Measurements from ENCODE around the gene DDAH1. TPM values are rescaled to one million over a fixed set of nuclear protein-coding genes. Genes with fewer than 3 reads are reported as not detected.

Gene DDAH1
- total RNA-seq, 2 donors from 2014 or later, result 11.2 to 31.4 TPM

DNA sequence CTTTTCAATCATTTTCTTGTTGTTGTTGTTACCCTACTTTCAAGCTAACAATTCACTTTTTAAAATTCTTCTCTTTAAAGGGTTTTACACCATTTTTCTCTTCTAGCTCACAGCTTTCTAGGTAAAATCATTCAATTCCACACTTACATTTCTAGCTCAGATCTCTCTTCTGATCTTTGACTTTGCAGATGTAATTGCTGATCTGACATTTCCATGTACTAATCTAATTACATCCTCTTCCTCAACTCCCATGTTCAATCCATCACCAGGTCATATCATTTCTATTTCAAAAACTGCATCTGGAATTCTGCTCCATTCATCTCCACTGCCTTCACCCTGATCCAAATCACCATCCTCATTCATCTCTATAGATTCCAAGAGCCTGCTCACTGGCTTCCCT is 191.6 kb downstream of the DDAH1 start:
- no peak overlapping the region for H3K27ac ChIP-seq
- peaks cover 0 to 11% of the 10 kb centered on the region in 2 donors for H3K36me3 ChIP-seq (replicated peaks in 1 of 2; ENCODE audit: insufficient read depth in 1 of 2, low read depth in 2 of 2)
- H3K9me3 ChIP-seq, result no peaks in the 10 kb centered on the region
- H3K4me1 ChIP-seq, result peaks cover 72% of the 10 kb centered on the region
- ATAC-seq (no peak), DNase-seq (no peak)
- no peaks in the 10 kb centered on the region for H3K27me3 ChIP-seq
- intact Hi-C loops (cut with DNase I), result no loop called here
- TF ChIP-seq POLR2A (IDR thresholded peaks at IDR 0.05), result no peak
- TF ChIP-seq, protein P1, sequence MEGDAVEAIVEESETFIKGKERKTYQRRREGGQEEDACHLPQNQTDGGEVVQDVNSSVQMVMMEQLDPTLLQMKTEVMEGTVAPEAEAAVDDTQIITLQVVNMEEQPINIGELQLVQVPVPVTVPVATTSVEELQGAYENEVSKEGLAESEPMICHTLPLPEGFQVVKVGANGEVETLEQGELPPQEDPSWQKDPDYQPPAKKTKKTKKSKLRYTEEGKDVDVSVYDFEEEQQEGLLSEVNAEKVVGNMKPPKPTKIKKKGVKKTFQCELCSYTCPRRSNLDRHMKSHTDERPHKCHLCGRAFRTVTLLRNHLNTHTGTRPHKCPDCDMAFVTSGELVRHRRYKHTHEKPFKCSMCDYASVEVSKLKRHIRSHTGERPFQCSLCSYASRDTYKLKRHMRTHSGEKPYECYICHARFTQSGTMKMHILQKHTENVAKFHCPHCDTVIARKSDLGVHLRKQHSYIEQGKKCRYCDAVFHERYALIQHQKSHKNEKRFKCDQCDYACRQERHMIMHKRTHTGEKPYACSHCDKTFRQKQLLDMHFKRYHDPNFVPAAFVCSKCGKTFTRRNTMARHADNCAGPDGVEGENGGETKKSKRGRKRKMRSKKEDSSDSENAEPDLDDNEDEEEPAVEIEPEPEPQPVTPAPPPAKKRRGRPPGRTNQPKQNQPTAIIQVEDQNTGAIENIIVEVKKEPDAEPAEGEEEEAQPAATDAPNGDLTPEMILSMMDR (IDR thresholded peaks at IDR 0.05), result no peak
- H3K4me3 ChIP-seq, result no peak overlapping the region

DNA sequence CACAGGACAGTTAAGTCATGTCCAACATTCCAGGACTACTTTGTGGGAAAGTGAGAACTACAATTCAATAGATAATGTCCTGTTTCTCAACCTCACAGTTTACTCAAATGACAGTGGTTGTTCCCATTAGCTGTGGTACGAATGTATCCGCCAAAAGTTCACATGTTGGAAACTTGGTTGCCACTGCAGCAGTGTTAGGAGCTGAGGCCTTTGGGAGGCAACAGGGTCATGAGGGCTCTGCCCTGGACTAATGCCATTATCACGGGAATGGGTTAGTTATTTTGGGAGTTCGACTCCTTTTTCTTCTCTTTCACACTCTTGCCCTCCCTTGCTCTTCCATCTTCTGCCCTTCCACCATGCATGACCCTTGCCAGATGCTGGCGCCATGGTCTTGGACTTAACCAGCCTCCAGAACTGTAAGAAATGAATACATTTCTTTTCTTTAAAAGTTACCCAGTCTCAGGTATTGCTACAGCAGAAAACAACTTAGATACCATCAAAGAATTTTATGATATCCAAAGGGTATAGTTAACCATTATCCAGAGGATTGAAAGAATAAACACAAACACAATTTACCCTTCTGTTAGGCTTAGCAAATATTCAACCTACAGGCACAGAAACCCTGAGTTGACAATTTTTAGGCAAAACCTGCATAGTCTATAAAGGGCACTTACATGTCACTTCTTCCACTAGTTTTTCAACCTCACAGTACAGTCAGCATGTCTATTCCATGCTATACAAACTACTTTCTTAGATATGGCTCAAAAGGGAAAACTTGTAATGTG is 196.0 kb downstream of the DDAH1 start:
- Histone ChIP-seq H3K27me3 (no peaks in the 10 kb centered on the region), H3K9me3 (no peaks in the 10 kb centered on the region), H3K36me3 (replicated peaks in 1 of 2; ENCODE audit: insufficient read depth in 1 of 2, low read depth in 2 of 2) (peaks cover 0 to 19% of the 10 kb centered on the region in 2 donors), H3K4me3 (no peak overlapping the region), H3K4me1 (peaks cover 59% of the 10 kb centered on the region), H3K27ac (peak overlapping the region in 1 of 4 donors; percentile 11)
- ATAC-seq, result no peak
- no peak for DNase-seq
- intact Hi-C loops (cut with DNase I), result no loop called here
- WGBS, 2 donors, result 67 to 74% methylated on average over 5 of the region's 5 CpGs
- TF ChIP-seq, protein P1 (IDR thresholded peaks at IDR 0.05), result no peak
- no peak for TF ChIP-seq POLR2A (IDR thresholded peaks at IDR 0.05)

Small RNA genes within 50 kb of the gene (small RNA-seq; reads per million reads assigned to genes)
- gene RF00019, result not detected

Other genes starting within 250 kb of the DDAH1 start
- gene C1orf52, start 205.5 kb downstream of the DDAH1 start, total RNA-seq, result 10 to 100 TPM in 1 of 2 donors, 1 to 10 TPM in 1; 6.6 to 20.2 TPM
- gene BCL10, start 188.5 kb downstream of the DDAH1 start, total RNA-seq, result 1 to 10 TPM; 4.9 to 9.3 TPM
- gene CCN1, start 115.6 kb upstream of the DDAH1 start, total RNA-seq, result 100 to 1,000 TPM in 1 of 2 donors, 10 to 100 TPM in 1; 63.3 to 135 TPM
- gene ZNHIT6, start 243.3 kb upstream of the DDAH1 start, total RNA-seq, result 1 to 10 TPM; 4.9 to 6.5 TPM

All from body of pancreas (tissue), 4 donors.